DMS79 treated with DMSO at 0.1 percent for 48 hours (cell line): Measurements from ENCODE around the gene ARHGEF10L.

Source experiments
- DNase-seq: peaks from one replicate; lab custom pipeline; 2025; lab: John Stamatoyannopoulos, UW

ARHGEF10L gene

DNA sequence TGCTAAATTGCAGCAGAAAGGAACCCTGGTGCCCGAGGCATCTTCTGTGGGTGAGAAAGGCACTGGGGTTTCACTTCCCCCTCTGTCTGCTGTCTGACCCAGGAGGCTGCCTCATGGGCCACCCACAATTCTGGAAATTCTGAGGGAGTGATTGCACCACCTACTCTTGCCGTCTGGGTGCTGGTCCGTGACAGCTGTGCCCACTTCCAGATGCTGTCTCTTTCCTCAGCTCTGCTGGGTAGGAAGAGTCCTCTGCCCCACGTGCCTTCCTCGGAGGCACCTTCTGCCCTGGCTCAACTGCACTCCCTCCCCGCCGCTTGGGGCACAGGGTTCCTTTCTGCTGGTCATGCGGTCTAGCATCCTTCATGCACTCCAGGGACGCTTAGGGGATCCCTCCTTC is 96.3 kb downstream of the ARHGEF10L start:
- no peak for DNase-seq

DNA sequence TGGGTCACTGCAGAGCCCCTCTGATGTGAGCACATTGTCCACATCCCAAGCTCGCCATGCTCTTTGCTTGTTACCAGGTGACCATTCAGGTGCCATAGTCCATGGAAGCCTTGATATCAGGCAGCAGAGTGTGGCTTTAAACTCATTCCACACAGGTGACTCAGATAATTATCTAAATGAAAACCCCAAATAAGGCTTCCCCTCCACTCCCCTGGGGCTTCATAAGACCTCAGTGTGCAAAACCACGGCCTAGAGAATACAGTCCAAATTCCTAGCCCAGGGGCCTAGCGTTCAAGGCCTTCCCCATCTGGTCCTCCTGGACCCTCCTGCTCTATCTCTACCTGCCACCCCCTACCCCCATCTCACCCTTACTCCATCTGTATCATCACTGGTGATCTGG is 97.1 kb downstream of the ARHGEF10L start:
- no peak for DNase-seq

DNA sequence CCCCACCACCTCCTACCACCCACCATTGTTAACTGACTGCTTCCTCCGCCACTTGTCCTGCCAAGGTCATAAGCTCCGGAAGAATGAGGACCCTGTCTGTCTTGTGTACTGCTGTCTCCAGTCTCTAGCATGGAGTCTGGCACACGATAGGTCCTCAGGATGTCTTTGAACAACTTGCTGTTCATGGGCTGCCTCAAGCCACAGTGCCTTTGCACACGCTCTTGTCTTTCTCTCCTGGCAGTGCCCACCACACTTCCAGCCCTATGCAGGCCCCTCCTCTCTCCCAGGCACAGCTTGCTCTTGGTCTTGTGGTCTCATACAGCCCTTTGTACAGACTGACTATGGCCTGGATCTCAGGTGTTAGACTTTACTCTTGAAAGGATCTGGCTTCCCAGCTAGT is 97.6 kb downstream of the ARHGEF10L start:
- no peak for DNase-seq

DNA sequence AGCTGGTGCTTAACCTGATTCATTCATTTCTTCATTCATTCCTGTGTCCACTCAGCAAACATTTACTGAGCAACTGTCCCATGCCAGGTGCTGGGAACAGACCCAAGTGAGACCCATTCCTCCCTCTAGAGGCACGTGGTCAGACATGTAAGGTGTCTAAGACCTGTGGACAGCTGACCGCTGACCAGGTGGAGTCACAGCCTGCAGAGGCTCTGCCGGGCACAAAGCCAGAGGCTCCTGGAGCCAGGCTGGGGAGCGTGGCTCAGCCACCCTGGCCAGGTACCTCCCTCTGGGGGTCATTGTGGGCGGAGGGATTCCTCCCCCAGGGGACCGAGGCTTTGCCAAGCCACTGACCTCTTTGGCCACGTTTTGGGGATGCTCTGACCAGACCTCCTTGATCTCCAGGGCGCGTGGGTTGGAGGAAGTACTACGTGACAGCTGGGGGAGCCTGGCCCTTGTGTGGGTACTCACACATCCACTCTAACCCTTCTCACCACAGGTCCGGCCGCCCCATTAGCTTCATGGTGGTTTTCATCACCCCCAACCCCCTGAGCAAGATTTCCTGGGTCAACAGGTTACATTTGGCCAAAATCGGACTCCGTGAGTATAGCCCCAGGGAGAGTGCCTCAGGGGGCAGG is 100.3 kb downstream of the ARHGEF10L start:
- DNase-seq, result no peak

DNA sequence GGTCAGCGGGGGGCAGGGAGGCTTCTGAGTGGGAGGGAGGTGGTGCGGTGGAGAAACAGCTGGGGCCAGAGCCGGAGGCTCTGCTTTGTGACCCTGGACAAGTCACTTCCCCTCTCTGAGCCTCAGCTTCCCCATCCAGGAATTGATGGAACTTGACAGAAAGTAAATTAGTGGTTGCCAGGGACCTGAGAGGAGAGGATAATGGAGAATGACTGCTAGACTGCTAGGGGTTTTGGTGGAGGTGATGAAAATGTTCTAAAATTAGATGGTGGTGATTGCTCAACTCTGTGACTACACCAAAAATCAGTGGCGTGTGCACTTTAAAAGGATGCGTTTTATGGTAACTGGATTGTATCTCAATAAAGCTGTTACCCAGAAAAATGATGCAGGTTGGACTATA is 100.9 kb downstream of the ARHGEF10L start:
- no peak for DNase-seq

DNA sequence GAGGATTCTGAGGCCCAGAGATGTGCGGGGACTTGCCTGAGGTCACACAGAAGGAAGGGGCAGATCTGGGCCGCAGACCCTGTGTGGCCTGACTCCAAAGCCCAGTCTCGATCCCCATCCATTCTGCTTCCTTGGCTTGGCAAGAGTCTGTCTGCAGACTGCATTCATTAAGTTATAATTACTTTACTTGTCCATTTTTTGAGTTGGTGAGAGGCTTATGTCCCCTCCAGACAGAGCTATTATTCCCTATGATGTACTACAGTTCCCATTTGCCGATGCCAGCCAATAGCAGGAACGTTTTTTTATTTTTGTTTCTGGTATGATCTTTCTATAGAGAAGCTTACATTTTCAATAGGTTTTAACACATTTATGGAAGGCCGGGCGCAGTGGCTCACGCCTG is 101.5 kb downstream of the ARHGEF10L start:
- DNase-seq, result no peak

DNA sequence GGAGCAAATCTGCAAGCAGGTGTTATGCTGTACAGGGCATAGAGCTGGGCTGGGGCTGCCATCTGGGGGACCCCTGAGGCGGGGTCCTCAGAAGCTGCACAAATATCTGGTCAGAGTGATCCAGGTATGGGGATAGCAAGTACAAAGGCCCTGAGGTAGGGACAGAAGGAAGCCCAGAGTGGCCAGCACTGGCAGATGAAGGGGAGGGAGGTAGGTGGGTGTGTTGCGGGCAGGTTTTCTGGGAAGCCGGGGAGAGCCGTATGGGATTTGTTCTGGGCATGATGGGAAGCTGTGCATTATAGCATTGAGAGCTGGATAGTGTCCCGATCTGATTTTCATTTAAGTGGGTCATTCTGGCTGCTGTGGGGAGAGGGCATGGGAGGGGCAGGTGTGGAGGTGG is 102.7 kb downstream of the ARHGEF10L start:
- DNase-seq, result no peak

DNA sequence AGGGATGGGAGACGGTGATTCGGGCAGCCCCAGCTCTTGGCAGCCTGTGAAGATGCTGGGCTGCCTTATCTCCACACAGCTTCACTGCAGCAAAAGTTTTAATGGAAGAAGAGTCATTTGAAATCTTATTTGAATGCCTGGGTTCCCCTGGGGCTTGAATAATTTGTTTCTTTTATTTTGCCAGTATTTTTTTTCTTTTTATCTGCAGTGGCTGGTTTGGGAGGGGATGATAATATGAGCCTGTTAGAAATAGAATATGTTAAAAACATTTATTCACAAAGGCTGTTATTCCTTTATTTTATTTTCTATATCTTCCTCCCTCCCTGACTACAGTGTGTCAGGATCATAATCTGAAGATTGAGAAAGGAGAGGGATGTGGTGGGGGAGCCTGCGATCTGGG is 103.4 kb downstream of the ARHGEF10L start:
- DNase-seq, result no peak

DNA sequence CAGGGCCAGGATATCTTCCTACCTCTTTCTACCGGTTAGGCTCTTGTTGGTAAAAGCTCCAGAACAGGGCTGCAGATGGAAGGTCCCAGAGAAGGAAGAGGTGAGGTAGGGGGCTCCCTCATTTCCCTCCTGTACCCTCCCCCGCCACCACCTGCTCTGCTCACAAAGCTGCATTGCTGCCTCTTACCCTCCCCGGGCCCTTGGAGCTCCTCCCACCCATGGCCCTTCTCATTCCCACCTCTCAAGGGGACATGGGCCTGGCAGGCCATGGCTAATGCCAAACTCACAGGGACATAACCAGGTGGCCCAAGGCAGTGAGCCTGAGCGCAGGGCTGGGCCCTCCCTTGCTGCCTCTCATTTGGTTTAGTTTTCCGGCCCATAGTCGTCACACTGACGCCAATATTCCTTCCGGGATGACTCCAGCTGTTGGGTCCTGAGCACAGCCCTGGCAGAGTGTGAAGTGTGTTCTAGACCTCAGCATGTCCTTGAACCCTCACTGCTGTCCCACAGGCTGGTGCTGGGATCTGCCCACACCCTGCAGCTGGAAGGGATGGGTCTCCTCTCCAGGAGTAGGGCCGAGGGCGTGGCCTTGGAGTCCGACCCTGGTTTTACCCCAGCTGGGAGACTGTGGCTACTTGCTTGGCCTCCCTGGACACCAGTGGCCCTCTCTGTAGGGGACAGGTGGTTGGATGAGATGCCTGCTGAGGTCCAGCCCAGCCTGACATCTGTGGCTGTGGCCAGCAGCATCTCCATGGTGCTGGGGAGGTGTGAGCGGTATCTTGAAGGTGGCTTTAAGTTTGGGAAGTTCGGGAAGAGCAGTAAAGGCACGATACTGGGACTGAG is 104.6 kb downstream of the ARHGEF10L start:
- no peak for DNase-seq

DNA sequence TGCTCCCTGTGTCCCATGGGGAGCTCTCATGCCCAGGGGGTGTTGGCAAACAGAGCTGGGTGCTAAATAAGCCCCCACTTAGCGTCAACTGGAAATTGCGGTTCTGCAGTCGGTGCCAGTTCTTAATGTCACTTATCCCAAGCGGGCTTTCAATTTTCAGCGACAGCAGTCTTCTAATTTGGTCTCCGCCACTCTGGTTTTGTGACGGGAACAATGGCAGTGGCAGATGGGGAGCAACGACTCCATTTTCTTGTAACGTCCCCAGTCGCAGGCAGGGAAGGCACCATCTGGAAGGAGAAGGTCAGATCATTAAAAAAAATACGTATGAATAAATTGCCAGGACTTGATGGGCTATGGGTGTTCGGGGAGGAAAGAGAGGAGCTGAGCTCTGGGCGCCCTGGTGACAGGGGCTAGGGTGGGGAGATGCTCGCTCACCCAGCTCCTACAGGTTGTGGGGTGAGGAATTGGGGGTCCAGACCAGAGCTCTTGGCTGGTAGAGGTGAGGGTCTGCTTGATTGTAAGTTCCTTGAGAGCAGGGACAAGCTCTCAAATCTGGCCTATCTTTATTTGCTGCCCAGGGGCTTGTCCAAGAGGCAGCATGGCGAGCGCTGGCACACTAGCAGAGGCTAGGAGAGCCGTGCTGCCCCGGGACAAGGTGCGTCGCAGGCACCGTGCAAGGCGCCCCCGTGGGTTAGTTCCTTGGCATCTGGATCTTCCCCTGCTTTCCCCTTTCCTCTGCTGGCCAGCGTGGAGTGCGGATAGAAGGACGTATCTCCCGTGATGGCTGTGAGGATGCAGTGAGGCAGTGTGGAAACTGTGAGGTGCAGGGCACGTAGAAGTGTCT is 105.8 kb downstream of the ARHGEF10L start:
- no peak for DNase-seq

DNA sequence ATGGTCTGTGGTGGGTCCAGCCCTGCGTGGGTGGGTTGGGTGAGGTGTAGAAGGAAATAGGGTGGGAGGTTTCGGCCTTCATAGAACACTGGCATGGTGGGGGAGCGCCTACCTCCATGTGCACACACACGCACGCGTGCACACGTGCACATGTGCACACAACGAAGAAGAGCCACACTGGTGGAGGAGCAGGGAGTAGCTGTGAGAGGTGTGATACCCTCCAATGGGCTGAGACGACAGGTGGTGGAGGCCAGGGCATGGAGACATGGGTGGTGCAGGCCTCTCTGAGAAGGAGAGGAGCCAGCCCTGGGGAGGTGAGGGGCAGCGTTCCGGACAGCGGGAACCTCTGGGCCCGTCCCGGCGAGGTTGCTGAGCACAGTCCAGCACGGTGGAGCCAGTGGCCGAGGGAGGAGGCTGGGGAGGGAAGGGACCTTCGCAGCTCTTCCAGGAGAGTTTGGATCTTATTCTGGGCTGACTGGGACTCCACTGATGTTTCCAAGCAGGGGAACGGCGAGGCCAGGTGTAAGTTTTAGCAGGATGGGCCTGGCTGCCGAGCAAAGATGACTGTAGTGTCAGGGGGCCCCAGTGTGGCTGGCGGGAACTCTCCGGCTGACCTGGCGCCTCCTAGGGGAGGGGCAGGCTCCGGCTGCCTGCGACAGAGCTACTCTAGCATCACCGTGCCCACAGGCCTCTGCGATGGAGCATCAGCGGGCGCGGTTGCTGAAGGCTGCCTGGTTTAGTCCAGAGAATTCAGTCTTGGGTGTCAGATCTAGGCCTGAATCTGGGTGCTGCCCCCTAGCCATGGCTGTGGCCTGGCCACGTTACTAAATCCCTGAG is 107.2 kb downstream of the ARHGEF10L start:
- DNase-seq, result no peak

DNA sequence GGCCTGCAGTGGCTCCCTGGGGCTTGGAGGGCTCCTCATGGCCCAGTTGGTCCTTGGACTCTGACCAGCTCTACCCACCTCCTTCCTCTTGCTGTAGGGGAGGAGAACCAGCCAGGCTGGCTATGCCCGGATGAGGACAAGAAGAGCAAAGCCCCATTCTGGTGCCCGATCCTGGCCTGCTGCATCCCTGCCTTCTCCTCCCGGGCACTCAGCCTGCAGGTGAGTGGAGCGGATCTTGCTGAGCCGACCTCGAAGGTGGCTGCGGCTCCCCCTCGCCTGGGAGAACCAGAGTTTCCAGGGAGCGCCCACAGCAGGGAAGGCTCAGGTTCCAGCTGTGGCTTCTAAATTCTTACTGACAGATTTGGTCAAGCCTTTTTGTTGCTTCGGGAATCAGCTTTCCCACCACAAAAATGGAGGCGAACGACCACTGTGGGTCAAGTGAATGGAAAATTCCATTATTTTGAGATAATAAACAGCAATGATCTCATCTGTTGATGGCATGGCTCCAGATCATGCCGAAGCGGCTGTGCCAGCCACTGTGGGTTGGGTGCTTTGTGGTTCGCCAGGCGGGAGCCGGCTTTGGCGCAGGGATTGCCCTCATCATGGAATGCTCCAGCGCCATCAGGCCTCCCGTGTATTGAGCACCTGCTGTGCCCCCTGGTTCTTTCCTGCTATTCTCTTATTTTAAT is 109.1 kb downstream of the ARHGEF10L start:
- DNase-seq, result peak; percentile 29

DNA sequence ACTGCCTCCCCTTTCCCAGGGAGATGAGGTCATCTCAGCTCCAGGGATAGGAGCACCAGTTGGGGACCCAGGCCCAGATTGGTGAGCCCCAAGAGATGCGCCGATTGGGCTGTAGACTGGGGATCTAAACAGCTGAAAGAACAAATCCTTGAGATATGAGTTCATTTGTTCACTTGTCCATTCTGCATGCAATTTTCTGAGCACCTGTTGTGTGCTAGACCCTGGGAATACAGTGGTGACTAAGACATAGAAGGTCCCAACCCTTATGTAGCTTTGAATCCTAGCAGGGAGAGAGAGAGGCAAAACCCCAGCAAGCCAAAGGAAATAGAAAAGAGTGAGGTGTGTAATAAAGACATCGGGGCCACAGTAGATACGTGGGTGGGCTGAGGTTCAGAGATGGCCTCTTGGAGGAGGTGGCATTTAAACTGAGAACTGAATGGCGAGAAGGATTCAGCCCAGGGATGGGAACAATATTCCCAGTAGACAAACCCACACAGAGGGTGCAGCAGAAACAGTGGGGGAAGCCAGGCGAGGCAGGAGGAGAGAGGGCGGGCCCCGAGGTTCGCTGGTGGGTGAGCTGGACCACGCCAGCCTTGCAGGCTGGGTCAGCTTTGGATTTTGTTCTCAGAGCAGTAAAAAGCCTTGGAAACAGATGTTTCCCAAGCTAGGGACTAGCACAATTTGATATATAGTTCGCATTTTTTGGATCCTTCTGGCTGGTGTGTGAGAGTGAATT is 110.0 kb downstream of the ARHGEF10L start:
- DNase-seq, result no peak

DNA sequence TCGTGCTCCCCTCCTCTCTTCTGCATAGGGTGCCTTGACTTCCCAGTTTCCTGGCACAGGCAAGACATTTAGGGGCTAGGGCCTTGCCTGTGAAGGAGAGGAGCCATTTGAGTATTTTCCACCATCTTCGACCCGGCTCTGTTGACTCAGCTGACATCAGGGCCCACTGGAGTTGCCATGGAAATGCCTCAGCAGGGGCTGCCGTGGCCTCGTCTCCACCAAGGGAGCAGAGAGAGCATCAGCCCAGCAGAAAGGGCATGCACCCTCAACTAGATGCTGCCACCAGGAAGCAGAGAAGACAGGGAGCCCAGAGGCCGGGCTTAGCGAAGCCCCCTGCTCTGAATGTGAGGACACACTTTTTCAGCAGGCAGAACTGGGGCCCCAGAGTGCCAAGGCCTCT is 113.8 kb downstream of the ARHGEF10L start:
- no peak for DNase-seq

DNA sequence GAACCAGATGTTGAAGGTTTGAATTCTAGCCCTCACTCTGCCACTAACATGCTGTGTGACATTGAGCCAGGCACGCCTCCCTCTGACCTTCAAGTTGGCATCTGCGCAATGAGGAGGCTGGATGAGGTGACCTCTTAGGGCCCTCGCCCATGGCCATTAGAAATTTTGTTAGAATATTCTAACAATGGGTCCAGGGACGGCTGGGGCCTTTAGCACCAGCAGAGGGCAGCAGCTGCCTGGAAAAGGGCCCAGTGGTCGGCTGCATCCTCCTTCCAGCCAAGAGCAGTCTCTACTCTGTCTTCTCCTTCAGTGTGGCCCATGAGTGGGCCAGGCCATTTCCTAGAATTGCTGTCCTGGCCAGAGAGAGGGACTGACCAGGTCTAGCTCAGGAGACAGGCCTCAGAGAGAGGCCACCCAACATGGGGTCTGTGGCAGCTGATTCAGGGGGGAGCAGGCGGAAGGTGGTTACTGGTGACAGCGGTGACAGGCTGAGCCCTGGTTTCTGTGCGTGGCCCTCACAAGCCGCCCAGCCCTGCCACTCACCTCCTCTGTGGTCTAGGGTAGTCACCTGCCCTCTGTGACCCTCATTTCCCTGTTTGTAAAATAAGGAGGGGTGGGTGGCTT is 114.3 kb downstream of the ARHGEF10L start:
- peak; percentile 60 for DNase-seq

DNA sequence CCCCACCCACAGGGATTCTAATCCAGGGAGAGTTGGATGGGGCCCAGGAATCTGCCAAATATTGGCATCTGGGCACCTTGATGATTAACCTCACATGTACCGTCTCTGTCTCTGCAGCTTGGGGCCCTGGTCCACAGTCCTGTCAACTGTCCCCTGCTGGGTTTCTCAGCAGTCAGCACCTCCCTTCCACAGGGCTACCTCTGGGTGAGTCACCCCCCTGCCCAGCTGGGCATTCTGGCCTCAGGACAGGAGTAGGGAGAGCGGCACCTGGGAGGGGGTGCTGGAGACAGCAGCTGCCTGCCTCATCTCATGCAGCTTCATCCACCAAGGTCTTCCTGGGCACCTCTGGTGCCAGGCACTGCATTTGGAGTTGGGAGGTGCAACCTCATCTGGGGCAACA is 115.0 kb downstream of the ARHGEF10L start:
- DNase-seq, result no peak

DNA sequence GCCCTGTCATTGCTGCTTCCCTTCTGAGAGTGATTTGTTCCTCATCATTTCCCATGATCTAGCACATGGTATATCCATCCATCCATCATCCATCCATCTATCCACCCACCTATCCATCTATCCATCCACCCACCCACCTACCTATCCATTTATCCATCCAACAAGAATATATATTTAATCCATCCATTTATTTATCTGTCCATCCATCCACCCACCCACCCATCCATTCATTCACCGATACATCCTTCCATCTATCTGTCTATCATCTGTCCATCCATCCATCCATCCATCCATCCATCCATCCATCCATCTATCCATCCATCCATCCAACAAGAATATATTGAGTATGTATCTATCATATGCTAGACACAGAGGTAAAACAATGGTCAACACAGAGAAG is 115.7 kb downstream of the ARHGEF10L start:
- DNase-seq, result no peak

DNA sequence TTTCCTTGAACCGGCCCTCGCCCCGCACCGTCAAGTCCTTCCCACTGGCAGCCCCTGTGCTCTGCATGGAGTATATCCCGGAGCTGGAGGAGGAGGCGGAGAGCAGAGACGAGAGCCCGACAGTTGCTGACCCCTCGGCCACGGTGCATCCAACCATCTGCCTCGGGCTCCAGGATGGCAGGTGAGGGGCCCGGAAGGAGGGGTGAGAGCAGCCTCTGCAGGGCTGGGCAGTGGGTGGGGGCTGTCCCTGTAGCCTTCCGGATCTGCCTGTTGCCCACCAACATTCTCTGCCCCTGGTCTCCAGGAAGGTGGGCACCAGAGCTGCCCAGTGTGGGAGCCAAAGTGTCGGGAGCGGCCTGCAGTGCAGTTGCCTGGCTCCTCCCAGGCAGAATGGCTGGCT is 116.4 kb downstream of the ARHGEF10L start:
- DNase-seq, result no peak

DNA sequence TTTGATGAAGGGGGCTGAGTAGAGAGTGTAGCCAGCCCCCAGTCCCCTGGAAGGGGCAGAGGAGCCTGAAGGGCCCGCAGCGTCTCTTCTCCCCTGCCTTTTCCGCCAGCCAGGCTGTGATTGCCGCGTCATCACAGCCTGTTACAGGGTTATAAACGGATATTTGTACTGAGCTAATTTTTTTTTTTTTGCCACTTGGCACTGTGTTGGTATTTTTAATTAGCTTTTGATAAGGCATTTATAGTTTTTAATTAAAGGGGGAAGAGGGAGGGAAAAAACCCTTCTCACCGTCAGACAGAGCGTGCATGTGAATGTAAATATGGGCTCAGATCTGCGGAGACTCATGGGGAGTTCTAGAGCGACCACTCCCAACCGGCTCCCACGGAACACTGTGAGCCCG is 117.9 kb downstream of the ARHGEF10L start:
- no peak for DNase-seq

DNA sequence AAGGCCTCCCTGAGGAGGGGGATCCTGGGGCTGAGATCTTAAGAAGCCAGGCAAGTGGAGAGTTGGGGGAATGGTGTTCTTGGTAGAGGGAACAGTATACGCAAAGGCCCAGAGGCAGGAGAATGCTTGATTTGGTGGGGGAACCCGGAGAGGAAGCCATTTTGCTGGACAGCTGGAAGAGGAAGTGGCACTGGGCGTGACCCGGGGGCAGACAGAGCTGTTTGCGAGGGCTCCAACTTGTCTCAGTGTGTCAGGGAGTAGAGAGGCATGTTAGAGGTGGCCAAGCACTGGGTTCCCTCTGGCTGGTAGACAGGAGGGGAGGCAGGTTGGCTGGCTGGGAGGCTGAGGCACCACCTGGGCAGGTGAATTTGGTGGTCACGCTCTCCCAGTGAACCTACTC is 119.3 kb downstream of the ARHGEF10L start:
- no peak for DNase-seq
